ENCODE results near the gene TNKS1BP1.

TNKS1BP1 gene

DNA sequence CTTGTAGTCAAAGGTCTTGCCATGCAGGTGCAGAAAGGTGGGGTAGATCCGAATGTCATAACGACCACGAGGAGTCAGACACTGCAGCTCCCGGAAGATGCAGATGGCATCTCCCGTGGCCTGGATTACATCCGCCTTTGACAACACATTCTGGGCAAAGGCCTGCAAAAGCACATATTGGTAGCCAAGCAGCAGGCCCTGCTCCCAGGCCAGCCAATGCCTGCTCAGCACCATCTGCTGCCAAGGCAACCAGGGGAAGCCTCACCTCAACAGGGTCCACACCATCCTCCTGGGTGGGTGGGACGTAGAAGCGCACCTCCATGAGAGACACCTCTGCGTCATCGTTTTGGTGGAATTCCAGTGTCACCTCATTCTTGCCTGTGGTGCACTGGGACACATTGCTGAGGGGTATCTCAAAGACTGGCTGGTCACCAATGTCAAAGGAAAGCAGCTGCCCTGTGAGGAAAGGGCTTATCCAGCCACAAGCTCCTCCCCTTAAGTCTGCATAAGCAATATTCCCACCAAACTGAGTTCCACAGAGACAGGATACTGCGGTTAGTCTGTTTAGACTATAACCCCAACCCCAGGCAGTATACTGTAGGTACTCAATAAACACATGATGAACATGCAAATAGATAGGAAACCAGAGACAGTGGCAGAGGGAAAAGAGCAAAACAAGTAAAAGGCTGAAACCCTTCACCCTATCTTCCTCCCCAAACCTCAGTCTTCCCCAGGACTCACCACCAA is 8.1 kb upstream of the TNKS1BP1 start:
- no peak for DNase-seq (ENCODE audit: low spot score)

GRCh38 chr11:57331720-57332119 is 7.0 kb upstream of the TNKS1BP1 start:
- no peak for DNase-seq (ENCODE audit: low spot score)

DNA sequence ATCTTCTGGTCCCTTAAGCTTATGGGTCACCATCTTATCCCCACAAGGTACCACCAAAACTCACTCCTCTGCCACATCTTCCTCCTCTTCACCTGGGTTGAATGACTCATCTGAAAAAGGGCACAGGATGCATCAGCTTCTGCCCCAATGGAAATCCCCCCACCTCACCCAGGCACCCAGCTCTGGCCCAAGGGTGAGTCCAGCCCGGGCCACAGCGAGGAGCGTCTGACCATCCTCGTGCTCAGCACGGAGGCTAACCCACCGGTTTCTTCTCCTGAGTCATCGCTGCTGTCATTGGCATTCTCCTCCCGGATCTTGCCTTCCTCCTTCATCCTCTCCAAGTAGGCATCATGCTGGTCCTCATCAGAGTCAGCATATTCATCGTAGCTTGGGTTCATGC is 5.3 kb upstream of the TNKS1BP1 start:
- DNase-seq (ENCODE audit: low spot score), result no peak

DNA sequence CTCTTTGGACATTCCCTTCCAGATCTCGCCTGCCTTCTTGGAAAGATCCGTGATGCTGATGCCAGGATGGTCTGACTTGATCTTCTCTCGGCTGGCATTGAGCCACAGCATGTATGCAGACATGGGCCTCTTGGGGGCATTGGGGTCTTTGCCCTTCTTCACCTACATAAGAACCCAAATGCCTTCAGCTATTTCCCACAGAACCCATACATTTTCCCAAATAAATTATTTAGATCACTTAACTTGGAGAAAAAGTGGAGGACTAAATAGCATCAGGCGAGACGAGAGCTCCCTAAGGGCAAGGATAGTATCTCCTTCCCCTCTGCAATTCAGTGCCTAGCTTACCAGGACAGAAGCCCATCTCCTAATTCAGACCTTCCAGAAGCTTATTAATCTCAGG is 3.0 kb upstream of the TNKS1BP1 start:
- DNase-seq (ENCODE audit: low spot score), result no peak

DNA sequence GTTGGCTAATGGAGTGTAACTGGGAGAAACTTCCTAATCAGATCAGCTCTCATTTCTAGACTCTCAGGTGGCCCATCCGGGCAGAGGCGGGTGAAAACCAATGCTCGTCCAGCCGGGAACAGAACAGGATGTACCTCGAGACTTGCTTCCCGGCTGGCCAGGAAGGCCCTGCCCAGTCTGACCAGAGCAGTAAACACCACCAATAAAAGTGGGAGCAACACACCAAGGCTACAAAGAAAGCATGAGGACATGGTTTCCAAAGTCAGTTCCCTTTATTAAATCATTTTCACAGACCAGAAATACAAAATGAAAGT is 940 bp upstream of the TNKS1BP1 start:
- DNase-seq (ENCODE audit: low spot score), result no peak

DNA sequence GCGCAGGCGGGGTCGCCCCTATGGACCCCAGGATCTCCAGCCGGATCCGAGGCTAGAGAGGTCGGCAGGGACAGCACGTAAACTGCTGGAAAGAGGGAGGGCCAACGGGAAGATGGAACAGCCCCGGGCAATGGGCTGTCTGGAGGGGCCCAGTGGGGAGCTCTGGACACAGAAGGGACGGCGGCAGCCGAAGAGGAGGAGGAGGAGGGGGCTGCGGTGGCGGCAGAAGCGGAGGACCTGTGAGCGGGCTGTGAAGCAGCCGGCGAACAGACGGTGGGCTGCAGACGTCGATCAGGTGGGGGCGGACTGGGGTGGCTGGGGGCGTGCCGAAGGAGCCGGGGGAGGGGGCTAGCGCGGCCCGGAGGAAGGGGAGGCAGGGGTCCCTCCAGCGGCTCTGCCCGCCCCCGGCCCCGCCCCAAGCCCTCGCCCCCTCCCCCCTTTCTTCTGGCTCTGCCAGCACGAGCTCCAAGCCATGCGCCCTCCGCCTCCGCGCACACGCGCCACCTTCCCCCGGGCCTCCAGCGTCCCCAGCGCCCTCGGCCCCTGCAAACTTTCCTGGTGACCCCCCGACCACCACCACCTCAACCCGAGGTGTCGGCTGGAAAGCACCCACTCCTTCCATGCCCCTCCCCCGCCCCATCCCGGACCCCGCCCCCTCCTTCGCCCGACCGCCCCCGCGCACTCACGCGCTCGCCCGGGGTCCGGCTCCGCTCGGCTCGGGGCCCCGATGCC is 432 bp downstream of the TNKS1BP1 start:
- peak; percentile 87 for DNase-seq (ENCODE audit: low spot score)

- DNase-seq (ENCODE audit: low spot score), result no peak
Observed at GRCh38 chr11:57323855-57324153, 948 bp downstream of the TNKS1BP1 start.

DNA sequence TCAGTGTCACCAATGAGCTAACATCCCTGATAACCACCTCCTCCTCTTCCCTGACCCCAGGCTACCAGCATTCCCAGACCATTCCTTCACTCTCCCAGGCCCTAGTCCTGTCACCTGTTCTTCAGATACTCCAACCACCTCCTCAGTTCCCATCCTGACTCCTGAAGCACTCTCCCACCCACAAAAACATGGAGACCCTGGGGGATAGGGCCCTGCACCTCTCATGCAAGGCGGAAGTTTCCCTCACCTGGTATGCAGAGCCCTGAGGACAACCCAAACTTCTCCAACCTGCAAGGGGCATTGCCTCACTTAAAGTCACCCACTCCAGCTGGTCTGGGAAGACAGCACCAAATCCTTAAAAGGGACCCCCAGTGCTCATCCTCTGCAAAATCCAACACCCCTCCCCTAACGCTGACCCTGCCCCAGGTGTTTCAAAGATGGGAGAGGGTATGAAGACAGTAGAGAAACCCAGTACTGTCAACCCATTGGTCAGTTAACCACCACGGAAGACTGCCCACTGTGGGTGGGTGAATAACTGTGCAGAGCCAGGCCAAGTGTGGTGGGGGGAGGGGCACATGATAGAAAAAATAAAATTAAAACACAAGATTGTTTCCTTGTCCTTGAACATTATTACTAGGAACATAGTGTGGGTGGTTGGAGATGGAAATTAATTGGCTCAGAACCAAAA is 1.4 kb downstream of the TNKS1BP1 start:
- DNase-seq (ENCODE audit: low spot score), result no peak

DNA sequence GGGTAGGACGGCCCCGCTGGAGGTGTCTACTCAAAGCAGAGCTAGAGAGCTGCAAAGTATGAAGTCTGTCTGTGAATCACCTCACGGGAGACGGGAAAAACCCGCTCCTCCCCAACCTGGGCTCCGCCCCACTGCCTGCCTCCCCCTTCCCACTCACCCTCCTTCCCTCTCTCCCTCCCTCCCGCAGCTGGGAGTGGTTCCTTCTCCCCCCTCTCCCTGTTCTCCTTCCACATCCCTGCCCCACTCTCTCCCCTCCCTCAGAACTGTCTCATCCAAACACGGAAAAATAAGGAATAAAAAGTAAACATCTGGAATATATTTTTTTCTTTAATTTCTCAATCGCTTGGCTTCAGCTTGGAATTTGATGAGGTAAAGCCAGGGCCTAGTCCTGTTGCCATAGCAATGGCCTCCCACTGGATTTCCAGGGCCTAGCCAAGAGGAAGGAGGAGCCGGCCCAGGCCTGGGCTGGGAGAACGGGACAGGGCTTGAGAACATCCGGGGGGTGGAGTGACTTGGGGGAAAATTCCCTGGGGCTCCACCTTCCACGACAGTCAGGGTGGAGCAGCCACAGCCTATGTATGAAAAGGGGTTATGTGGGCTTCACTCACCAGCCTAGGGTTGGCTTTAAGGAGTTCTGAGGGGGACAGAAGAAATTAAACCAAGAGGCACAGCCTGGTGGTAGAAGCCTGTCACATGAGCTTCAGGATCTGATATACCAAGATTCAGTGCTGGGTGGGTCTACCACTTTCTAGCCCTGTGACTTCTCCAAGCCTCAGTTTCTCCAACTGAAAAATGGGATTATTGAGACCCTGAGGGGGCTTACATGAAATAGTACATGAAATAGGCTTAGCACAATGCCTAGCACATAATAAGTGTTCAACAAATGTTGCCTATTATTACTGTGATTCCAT is 2.2 kb downstream of the TNKS1BP1 start:
- peak; percentile 81 for DNase-seq (ENCODE audit: low spot score)

DNA sequence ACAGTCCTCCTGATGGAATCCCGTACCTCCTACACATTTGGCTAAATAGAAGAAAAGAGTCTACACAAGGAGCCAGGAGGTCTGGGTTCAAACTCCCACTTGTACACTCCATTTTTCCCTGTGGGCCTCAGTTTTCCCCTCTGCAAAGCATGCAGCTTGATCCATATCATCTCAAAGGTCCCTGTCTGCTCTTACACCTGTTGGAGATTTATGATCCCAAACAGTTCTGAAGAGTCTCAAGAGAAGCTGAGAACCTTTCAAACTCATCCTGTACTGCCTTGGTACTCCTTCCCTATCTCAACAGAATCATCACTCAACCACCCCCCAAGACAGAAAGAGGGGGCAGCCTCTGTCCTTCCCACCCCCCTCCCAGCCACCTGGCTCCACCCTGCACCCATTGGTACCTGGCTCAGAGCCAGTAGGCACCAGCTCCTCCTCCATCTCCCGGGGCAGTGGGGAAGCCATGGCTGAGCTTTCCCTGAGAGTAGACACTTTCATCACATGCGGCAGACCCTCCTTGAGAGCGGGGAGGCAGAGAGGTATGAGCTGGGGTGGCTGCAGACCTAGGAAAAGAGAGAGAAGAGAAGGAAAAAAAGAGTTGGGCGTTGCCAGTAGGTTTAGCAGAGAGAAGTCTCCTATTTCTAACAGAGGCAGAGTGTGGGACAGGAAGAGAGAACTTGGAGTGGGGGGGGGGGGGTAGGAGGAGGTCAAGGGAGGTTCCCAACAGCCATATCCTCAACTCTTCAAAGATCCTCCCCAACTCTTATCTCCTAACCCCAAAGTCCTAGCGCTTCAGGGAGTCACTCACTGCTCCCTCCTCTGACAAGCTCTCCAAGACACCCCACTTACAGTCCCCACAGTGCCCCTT is 3.1 kb downstream of the TNKS1BP1 start:
- no peak for DNase-seq (ENCODE audit: low spot score)

DNA sequence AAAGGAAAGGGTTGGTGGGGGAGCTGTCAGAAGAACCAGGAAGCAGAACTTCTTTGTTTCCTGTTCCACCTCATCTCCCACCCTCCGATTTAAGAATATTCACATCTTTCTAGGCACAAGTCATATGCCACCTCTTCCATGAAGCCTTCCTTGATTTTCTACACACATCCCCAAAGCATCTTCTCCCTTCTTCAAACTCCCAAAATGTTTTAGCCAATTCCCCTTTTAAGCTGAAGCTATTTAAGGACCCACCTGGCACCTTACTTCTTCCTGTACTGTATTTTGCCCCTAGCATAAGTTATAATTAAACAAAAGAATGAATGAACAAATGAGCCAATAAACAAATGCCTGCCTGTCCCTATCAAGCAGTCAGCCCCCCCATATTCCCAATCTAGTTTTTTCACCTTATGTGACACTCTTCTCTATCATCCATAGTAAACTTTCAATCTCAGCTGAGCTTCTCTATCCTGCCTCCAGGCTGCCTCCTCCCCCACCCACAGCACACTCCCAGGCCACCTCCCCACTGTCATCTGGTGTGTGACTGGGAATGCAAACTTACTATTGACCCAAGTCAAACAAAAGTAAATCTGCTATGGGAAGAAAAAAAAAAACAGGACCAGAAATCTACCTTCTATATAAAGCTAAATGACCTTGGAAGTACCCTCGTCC is 3.9 kb downstream of the TNKS1BP1 start:
- DNase-seq (ENCODE audit: low spot score), result no peak

DNA sequence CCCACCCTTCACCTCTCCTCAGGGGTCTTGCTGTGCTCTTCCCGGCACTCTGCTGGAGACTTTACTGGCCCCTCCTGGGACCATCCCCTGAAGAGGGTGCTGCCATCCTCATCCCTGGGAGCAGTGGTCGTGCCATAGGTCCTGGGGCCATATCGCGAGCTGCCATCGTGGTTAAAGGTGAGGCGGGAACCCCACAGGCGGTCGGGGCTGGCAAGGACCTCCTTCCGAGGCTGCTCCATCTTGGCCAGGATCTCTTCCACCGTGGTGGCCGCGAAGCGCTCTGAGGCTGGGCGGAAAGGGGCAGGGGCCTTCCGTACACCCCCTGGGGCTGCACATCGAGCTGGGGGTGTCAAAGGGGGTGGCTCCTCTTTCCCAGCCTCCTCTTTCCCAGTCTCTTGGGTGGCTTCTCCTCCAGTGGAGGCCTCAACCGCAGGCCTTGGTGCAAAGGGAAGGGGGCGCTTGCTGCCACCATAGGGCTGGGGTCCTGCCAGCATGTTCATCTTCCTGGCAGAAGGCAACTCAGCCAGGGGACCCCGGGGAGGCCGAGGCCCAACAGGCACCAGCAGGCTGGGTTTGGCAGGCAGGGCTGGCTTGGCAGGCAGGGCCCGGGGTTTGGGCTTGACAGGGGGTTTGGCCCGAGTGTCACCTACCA is 4.6 kb downstream of the TNKS1BP1 start:
- DNase-seq (ENCODE audit: low spot score), result no peak

GRCh38 chr11:57318178-57318577 is 6.6 kb downstream of the TNKS1BP1 start:
- DNase-seq (ENCODE audit: low spot score), result no peak

GRCh38 chr11:57316017-57316416 is 8.7 kb downstream of the TNKS1BP1 start:
- no peak for DNase-seq (ENCODE audit: low spot score)

DNA sequence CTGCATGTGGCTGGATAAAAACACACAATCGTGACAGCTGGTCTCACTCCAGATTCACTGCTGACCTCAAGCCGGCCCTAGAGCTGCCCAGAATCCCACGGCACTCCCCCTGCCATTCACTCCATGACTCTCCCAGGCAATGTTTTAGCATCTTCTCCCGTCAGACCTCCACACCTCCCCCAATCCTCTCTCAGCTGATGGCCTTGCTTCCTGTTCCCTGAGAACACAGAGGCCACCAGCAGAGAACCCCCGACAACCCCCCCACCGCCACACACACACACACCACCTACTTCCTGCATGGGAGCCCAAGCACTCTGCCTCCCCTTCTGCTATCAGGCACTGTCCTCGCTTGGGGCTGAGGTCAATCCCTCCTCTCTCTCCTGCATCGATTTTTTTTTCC is 9.3 kb downstream of the TNKS1BP1 start:
- DNase-seq (ENCODE audit: low spot score), result no peak

DNA sequence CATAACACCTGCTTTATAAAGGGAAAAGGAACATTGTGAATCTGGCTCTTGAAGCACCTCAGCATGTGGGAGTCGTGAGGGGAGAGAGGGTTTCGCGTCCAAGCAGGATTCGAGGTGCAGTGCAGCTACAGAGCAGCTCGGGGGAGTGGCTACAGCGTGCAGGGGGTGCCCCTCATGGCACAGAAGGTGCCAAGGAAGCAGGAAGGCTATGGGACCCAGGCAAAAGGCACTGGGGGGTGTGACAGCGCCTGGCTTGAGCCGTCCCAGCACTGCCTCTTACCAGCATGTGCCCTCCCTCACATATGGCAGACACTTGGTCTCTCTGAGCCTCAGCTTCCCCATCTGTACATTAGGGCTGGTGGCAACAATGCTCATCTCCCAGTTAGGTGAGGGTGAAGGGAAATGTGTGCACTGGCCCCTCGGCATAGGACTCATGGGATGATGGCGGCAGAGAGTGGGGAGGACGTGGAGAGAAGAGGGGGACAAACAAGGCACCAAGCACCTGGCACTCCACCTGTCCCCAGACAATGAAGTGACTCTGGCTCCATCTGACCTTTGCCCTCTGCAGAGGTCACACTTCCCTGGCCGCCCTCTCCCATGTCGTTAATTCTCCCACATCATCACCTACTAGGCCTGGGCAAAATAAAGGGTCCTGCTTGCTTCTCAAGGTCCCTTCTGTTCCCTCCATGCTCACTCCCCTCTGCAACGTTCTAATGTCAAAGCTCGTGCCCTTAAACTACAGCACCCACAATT is 10.4 kb downstream of the TNKS1BP1 start:
- DNase-seq (ENCODE audit: low spot score), result no peak

DNA sequence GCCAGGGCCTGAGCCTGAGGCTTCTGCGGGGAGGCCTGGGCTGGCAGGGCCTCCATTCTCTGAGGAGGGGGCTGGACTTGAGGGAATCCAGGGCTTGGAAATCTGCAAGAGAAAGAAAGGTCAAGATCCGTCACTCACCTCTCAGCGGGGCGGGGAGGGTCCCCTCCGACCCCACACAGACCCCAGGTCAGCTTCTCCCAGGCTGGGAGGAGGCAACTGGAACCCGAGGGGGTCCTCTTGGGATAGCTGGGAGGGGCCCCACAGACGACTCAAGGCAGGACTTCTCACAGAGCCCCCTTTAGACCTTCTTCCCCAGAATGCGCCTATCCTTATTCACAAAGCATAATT is 11.0 kb downstream of the TNKS1BP1 start:
- DNase-seq (ENCODE audit: low spot score), result no peak

DNA sequence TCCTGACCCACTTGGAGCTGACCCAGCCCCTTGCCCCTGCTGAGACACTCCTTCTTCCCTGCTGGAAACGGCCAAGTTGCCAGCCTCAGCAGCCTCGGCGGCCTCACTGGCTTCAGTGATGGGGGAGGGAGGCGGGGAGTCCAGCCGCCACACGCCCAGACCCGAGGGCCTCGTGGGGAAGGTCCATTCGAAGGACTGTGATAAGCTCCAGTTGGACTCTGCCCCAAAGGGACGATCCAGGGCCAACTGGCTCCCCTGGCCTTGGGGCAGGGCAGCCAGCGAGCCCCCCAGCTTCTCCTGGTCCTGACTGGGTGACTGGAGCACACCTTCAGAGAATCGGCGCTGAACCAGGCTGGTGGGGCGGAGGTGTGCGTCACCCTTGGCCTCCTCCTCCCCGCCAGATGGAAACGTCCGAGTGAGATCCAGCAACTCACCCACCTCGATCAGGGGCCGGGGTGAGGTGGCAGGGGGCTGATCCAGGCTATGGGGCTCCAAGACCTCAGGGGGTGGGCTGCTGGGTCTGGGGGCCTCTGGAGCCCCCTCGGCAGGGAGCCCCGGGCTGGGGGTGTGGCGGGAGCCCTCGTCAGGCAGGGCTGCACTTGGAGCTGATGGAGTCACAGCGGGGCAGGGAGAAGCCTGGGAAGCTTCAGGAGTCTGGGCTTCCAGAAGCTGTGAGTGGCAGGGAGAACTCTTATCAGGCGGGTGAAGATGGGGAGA is 11.5 kb downstream of the TNKS1BP1 start:
- no peak for DNase-seq (ENCODE audit: low spot score)

- no peak for DNase-seq (ENCODE audit: low spot score)
Observed at GRCh38 chr11:57312511-57313021, 12.2 kb downstream of the TNKS1BP1 start.
